Osteocyte (in vitro differentiated cells): Measurements from ENCODE around the gene CCNF. TPM values are rescaled to one million over a fixed set of nuclear protein-coding genes. Genes with fewer than 3 reads are reported as not detected.

Experiments
- DNase-seq: peaks from one replicate; pipeline ENCODE4 v3.0.0; 2021; ENCODE audit warnings: mixed read lengths; ENCODE audit not compliant: unreplicated experiment; ENCODE audit errors: extremely low spot score
- H3K27ac Mint-ChIP-seq: one replicate; pipeline ENCODE4 v1.8.0; 2021; ENCODE audit warnings: mild to moderate bottlenecking, mixed read lengths; ENCODE audit not compliant: unreplicated experiment
- H3K27me3 Mint-ChIP-seq: one replicate; pipeline ENCODE4 v1.8.0; 2021; ENCODE audit warnings: mixed read lengths; ENCODE audit not compliant: unreplicated experiment
- H3K36me3 Mint-ChIP-seq: one replicate; pipeline ENCODE4 v1.8.0; 2021; ENCODE audit warnings: mixed read lengths; ENCODE audit not compliant: unreplicated experiment
- H3K4me1 Mint-ChIP-seq: one replicate; pipeline ENCODE4 v1.8.0; 2021; ENCODE audit warnings: mixed read lengths; ENCODE audit not compliant: unreplicated experiment
- H3K4me3 Mint-ChIP-seq: one replicate; pipeline ENCODE4 v1.8.0; 2021; ENCODE audit warnings: mild to moderate bottlenecking, moderate library complexity, mixed read lengths; ENCODE audit not compliant: unreplicated experiment
- H3K9me3 Mint-ChIP-seq: one replicate; pipeline ENCODE4 v1.8.0; 2021; ENCODE audit warnings: mixed read lengths; ENCODE audit not compliant: unreplicated experiment
- CTCF ChIP-seq: fragments of 200-600 bp; sonication (generic); IDR thresholded peaks from 2 replicates; pipeline ENCODE4 v1.5.0; 2021; ENCODE audit warnings: antibody characterized with exemption, mild to moderate bottlenecking, moderate library complexity
- total RNA-seq: library from RNA; stranded (reverse); gene quantifications from 2 replicates; pipeline ENCODE4 v1.2.1, GENCODE V29; 2021

The CCNF gene
- total RNA-seq, 1 donor from 2014 or later: 10.0 TPM

GRCh38 chr16:2451851-2452320 lies 22.6 kb downstream of the CCNF start:
- Mint-ChIP-seq H3K9me3 (no peaks in the 10 kb centered on the region), H3K27me3 (no peaks in the 10 kb centered on the region), H3K27ac (no peak overlapping the region), H3K4me1 (no peaks in the 10 kb centered on the region), H3K4me3 (no peak overlapping the region), H3K36me3 (peaks cover 19% of the 10 kb centered on the region)
- no peak for TF ChIP-seq CTCF
- DNase-seq: no peak

- H3K27me3 Mint-ChIP-seq: no peaks in the 10 kb centered on the region
- TF ChIP-seq CTCF: no peak
- DNase-seq: no peak
- peaks cover 19% of the 10 kb centered on the region for H3K36me3 Mint-ChIP-seq
- no peaks in the 10 kb centered on the region for H3K9me3 Mint-ChIP-seq
- H3K4me1 Mint-ChIP-seq: peaks cover 2% of the 10 kb centered on the region
- H3K27ac Mint-ChIP-seq: no peak overlapping the region
- H3K4me3 Mint-ChIP-seq: no peak overlapping the region
Observed at GRCh38 chr16:2452650-2453049, 23.4 kb downstream of the CCNF start.

GRCh38 chr16:2455081-2455845 lies 26.0 kb downstream of the CCNF start:
- Mint-ChIP-seq H3K27me3 (no peaks in the 10 kb centered on the region), H3K36me3 (peaks cover 13% of the 10 kb centered on the region), H3K27ac (no peak overlapping the region), H3K9me3 (no peaks in the 10 kb centered on the region), H3K4me1 (peaks cover 14% of the 10 kb centered on the region), H3K4me3 (no peak overlapping the region)
- no peak for TF ChIP-seq CTCF
- no peak for DNase-seq

- H3K4me3 Mint-ChIP-seq: no peak overlapping the region
- no peak for TF ChIP-seq CTCF
- DNase-seq: no peak
- H3K27me3 Mint-ChIP-seq: no peaks in the 10 kb centered on the region
- no peaks in the 10 kb centered on the region for H3K9me3 Mint-ChIP-seq
- H3K4me1 Mint-ChIP-seq: peaks cover 14% of the 10 kb centered on the region
- H3K27ac Mint-ChIP-seq: no peak overlapping the region
- peaks cover 9% of the 10 kb centered on the region for H3K36me3 Mint-ChIP-seq
Observed at GRCh38 chr16:2456551-2457153, 27.4 kb downstream of the CCNF start.

GRCh38 chr16:2457267-2457666 lies 28.0 kb downstream of the CCNF start:
- H3K27ac Mint-ChIP-seq: no peak overlapping the region
- no peaks in the 10 kb centered on the region for H3K9me3 Mint-ChIP-seq
- H3K27me3 Mint-ChIP-seq: no peaks in the 10 kb centered on the region
- peaks cover 9% of the 10 kb centered on the region for H3K36me3 Mint-ChIP-seq
- peaks cover 14% of the 10 kb centered on the region for H3K4me1 Mint-ChIP-seq
- no peak for TF ChIP-seq CTCF
- no peak for DNase-seq
- no peak overlapping the region for H3K4me3 Mint-ChIP-seq
